Measurements from ENCODE around the gene TOX3.
A peak's percentile ranks its signal among the peaks of the same experiment; 100 is the strongest.

The TOX3 gene

GRCh38 chr16:52547004-52547833 lies at the start of gene TOX3:
TOX3 (minus strand) TSS chr16:52547143; CDS start chr16:52546723, 420 bp downstream.
- DNase-seq: no peak

GRCh38 chr16:52592778-52593177 lies 45.8 kb upstream of the TOX3 start:
- no peak for DNase-seq

GRCh38 chr16:52591934-52592592 lies 45.1 kb upstream of the TOX3 start:
- DNase-seq: no peak

GRCh38 chr16:52591471-52591870 lies 44.5 kb upstream of the TOX3 start:
- no peak for DNase-seq

GRCh38 chr16:52586159-52586558 lies 39.2 kb upstream of the TOX3 start:
- no peak for DNase-seq

- DNase-seq: no peak
Observed at GRCh38 chr16:52584354-52585320, 37.7 kb upstream of the TOX3 start.

DNA sequence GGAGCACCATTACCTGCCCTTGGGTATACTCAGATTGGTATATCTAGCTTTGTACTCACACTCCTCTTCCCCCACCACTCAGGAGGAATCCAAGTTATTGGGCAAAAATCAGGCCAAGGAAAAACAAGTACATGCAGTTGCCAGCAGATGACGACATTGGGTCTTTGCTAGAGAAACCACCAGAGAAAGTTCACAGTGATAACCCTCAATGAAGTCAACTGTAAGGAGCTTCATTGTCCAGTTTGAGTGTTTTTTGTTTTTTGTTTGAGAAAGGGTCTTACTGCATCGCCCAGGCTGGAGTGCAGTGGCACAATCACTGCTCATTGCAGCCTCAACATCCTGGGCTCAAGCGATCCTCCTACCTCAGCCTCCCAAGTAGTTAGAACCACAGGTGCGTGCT lies 34.6 kb upstream of the TOX3 start:
- DNase-seq: no peak

GRCh38 chr16:52580488-52580887 lies 33.5 kb upstream of the TOX3 start:
- no peak for DNase-seq

GRCh38 chr16:52578829-52579498 lies 32.0 kb upstream of the TOX3 start:
- no peak for DNase-seq

GRCh38 chr16:52578007-52578828 lies 31.3 kb upstream of the TOX3 start:
- peak; percentile 45 for DNase-seq

DNA sequence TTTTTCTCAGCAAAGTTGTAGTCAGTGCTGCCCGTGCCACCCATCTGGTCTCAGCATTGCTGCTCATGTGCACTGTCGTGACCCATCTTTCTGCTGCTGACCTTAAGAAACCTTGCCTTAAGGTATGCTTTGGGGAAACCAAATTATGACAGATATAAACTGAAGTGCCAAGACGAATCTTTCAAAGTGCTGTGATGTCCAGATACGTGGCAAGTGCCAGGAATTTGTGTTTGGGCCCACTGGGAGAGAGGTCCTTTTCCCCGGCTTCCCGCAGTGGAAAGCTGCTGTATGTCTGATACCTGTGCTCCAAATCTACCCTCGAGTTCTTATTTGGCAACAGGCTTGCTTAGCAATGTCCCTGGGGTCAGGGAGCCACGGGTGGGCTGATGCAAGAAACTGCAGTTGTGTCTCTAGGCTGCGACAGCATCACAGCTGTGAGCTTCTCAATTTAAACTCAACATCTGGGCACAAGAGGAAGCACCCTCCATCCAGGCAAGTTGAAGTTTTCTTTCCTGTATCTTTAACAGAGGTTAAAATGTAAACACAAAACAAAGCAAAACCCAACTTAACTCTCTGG lies 30.3 kb upstream of the TOX3 start:
- DNase-seq: no peak

DNA sequence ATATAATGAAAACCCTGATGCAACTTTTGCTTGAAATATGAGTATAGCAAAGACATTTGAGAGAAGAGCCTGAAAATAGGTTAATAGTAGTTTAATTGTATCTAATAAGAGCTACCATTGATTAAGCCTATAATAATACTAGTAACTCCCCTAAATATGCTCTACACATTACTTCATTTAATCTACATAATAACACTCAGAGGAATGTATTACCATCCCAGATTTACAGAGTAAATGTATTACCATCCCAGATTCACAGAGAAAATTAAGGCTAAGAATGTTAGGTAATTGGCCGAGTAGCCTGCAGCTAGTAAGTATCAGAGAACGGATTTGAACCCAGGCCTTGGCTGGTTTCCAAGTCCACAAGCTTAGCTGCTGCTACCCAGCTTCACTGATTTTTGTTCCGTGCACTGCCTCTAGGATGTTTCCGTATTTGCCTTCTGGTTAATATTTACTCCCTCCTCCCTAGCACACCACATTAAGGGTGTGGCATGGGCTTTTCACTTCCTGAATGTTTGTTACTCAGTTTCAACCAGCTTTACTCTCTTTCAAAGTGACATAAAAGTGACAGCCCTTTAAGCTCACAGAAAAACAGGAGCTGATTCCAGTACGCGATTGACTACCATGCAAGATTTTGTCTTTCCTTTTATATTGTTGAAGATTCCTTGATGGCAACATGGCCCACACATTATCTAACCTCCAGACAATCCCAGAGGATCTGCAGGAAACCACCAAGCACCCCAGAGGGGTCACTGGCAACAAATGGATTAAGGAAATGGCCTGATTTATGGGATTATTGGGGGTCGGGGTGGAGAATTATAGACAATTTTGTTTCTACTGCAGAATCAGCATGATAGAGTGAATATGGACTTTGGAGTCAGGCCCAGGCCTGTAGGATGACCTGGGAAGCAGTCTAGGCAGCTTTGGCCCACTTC lies 26.7 kb upstream of the TOX3 start:
- no peak for DNase-seq

GRCh38 chr16:52572656-52573055 lies 25.7 kb upstream of the TOX3 start:
- no peak for DNase-seq

GRCh38 chr16:52570495-52571091 lies 23.6 kb upstream of the TOX3 start:
- no peak for DNase-seq

- DNase-seq: no peak
Observed at GRCh38 chr16:52569701-52570100, 22.8 kb upstream of the TOX3 start.

- DNase-seq: peak; percentile 74
Observed at GRCh38 chr16:52568983-52569690, 22.2 kb upstream of the TOX3 start.

DNA sequence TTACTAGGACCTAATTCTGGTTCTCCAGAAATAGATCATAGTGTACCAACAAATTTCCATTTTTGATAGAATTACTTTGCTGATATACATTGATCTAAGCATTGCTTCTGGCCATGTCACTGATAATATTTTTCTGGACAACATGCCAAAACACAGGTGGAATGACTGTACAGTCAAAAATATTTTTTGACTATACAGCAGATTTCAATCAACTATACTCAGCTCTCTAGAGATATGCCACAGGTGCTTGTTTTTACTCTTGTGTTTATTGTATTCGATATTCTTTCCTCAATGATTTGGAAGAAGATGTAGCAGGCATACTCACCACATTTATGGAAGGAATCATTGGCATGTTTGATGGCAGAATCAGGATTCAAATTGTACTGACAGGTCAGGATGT lies 21.6 kb upstream of the TOX3 start:
- DNase-seq: no peak

DNA sequence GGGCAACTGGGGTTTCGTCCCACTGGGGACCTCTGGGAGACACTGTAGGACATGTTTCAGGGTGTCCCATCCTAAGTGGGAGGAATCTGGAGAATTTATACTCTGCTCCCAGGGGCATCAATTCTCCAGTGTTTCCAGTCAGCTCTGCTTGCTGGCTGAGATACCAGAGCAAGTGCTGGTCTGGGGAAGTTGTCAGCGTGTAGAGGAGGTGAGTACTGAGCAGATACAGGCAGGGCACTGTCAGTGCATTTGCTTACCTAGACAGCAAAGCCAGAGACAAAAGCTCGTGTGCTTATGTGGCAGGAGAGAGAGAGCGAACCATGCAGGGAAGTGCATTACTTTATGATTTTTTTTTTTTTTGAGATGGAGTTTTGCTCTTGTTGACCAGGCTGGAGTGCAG lies 20.2 kb upstream of the TOX3 start:
- DNase-seq: no peak
